ENCODE results near the gene FILIP1L.

DNA sequence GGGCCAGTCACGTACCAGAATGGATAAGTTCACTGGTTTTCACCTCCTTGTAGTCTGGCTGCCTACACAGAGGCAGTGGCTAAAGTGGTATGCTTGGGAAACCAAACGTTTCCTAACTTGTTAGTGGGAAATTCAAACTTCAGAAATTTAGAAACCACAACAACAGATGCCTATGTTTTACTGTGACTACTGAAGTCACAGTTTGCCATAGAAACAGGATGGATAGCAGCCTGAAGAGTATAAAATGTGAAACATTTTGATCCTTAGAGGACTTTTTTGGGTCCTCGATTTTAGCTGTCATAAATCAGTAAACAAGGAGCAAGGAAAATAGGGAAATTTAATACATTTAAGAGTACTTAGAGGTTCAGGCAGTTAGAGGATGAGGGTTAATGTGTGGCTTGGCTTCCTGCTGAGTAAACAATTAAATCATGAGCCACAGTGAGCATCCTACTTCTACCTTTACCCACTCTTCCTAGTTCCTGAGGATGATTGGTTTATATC, 248.0 kb downstream of the FILIP1L start:
- TF ChIP-seq, protein P1, sequence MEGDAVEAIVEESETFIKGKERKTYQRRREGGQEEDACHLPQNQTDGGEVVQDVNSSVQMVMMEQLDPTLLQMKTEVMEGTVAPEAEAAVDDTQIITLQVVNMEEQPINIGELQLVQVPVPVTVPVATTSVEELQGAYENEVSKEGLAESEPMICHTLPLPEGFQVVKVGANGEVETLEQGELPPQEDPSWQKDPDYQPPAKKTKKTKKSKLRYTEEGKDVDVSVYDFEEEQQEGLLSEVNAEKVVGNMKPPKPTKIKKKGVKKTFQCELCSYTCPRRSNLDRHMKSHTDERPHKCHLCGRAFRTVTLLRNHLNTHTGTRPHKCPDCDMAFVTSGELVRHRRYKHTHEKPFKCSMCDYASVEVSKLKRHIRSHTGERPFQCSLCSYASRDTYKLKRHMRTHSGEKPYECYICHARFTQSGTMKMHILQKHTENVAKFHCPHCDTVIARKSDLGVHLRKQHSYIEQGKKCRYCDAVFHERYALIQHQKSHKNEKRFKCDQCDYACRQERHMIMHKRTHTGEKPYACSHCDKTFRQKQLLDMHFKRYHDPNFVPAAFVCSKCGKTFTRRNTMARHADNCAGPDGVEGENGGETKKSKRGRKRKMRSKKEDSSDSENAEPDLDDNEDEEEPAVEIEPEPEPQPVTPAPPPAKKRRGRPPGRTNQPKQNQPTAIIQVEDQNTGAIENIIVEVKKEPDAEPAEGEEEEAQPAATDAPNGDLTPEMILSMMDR (conservative IDR thresholded peaks at IDR 0.05; ENCODE audit: low read depth, low read length): no peak
- no peak for TF ChIP-seq POLR2A (IDR thresholded peaks at IDR 0.05; ENCODE audit: low read depth, low read length)
- TF ChIP-seq MAFK (IDR thresholded peaks at IDR 0.05; ENCODE audit: low read depth, low read length): 0 out of 2 replicates have a peak, but pooled peaks have one; percentile 15
- TF ChIP-seq RCOR1 (IDR thresholded peaks at IDR 0.05; ENCODE audit: insufficient replicate concordance, low read length): no peak
- TF ChIP-seq MAZ (IDR thresholded peaks at IDR 0.05; ENCODE audit: borderline replicate concordance, low read depth, low read length): no peak
- TF ChIP-seq FOS (IDR thresholded peaks at IDR 0.05; ENCODE audit: low read depth, low read length): no peak
- TF ChIP-seq RAD21 (IDR thresholded peaks at IDR 0.05; ENCODE audit: low read length): no peak
- TF ChIP-seq BHLHE40 (IDR thresholded peaks at IDR 0.05; ENCODE audit: low read depth, low read length): no peak
- no peak for TF ChIP-seq SMC3 (IDR thresholded peaks at IDR 0.05; ENCODE audit: low read depth, low read length)
- TF ChIP-seq, protein P2, sequence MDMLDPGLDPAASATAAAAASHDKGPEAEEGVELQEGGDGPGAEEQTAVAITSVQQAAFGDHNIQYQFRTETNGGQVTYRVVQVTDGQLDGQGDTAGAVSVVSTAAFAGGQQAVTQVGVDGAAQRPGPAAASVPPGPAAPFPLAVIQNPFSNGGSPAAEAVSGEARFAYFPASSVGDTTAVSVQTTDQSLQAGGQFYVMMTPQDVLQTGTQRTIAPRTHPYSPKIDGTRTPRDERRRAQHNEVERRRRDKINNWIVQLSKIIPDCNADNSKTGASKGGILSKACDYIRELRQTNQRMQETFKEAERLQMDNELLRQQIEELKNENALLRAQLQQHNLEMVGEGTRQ (IDR thresholded peaks at IDR 0.05; ENCODE audit: low read depth, low read length): no peak
- no peak for TF ChIP-seq RFX5 (IDR thresholded peaks at IDR 0.05; ENCODE audit: low read depth, low read length)

All from IMR-90 (cell line).